Stimulated activated CD8-positive, alpha-beta memory T cell treated with anti-CD3 and anti-CD28 coated beads, Interleukin-2, amount 100 ng/mL, for 1 hour (primary cell): Measurements from ENCODE around the gene AGBL4.

Experiments
- DNase-seq, 2 donors: peaks; one replicate each; pipeline ENCODE4 v3.0.0-alpha.2; 2020; ENCODE audit warnings: low read depth in 2 of 2

Gene AGBL4

GRCh38 chr1:48488721-48489120 is 1535.0 kb downstream of the AGBL4 start:
- no peak for DNase-seq
